K562 (cell line): ENCODE results near the gene METAP2. TPM values are rescaled to one million over a fixed set of nuclear protein-coding genes. Genes with fewer than 3 reads are reported as not detected.
A peak's percentile ranks its signal among the peaks of the same experiment; 100 is the strongest.

Source experiments
- ATAC-seq: fragments of 200-7000 bp; cut with Tn5 transposase; 3 replicates; pipeline ENCODE4 v1.9.1; 2020; ENCODE audit warnings: moderate library complexity
- BruUV-seq: library from RNA; stranded (reverse); fragments of 400-500 nt; replicated peaks from 2 replicates; lab custom pipeline; 2021; lab: Mats Ljungman, UMichigan
- CTCF ChIA-PET: fragments of 300-600 bp; formaldehyde crosslinking; extraction: SDS; loops from one replicate; lab custom pipeline; 2021; ENCODE audit warnings: low intra/inter-chr PET ratio; lab: Yijun Ruan, JAX
- POLR2A ChIA-PET: fragments of 300-600, 350-650 bp; sonication (Branson Sonifier 250); formaldehyde crosslinking; extraction: SDS; loops from one replicate; lab custom pipeline; 2021; ENCODE audit warnings: antibody characterized with exemption, inconsistent platforms; lab: Yijun Ruan, JAX
- DNase-seq, 4 experiments: peaks; one replicate each; pipeline versions ENCODE4 v3.0.0 to v3.0.0-alpha.2; 2011 to 2018; ENCODE audit warnings: low spot score in 3 of 4, mixed read lengths in 3 of 4; ENCODE audit errors: extremely low read depth in 1 of 4
- FAIRE-seq: peaks from 2 replicates; lab custom pipeline; 2011; peaks lifted over from hg19 to GRCh38; lab: Jason Lieb, UNC
- H2AFZ ChIP-seq: 2 replicates; pipeline ENCODE4 v1.6.0; 2011; ENCODE audit warnings: low read depth, low read length, control low read depth, inconsistent platforms
- H3K27ac ChIP-seq: fragments of 200-600 bp; 3 replicates; pipeline ENCODE4 v1.8.0; 2011; ENCODE audit warnings: low read depth, mild to moderate bottlenecking, control low read depth, inconsistent platforms, low read length, moderate library complexity, mixed read lengths; ENCODE audit errors: extremely low read depth
- H3K27me3 ChIP-seq, 2 experiments: fragments of 300-600 bp in 1 of 2; 2 replicates in 1 of 2; 3 replicates in 1 of 2; pipeline versions ENCODE4 v1.6.0 to v1.8.0; 2011; ENCODE audit warnings: inconsistent platforms in 2 of 2, low read length in 2 of 2, mild to moderate bottlenecking in 1 of 2, mixed read lengths in 1 of 2, moderate library complexity in 1 of 2; ENCODE audit not compliant: control insufficient read depth in 2 of 2, insufficient read depth in 2 of 2
- H3K36me3 ChIP-seq: fragments of 300-600 bp; 3 replicates; pipeline ENCODE4 v1.8.0; 2011; ENCODE audit warnings: mild to moderate bottlenecking, low read length, inconsistent platforms; ENCODE audit not compliant: control insufficient read depth, insufficient read depth
- H3K4me1 ChIP-seq, 2 experiments: fragments of 200-600 bp in 1 of 2; replicated peaks in 1 of 2; 2 replicates in 1 of 2; 3 replicates in 1 of 2; pipeline versions ENCODE4 v1.5.1 to v1.8.0; 2011; ENCODE audit warnings: inconsistent platforms in 2 of 2, low read length in 2 of 2, mild to moderate bottlenecking in 1 of 2, mixed read lengths in 1 of 2, moderate library complexity in 1 of 2; ENCODE audit not compliant: control insufficient read depth in 2 of 2, insufficient read depth in 2 of 2
- H3K4me2 ChIP-seq: 2 replicates; pipeline ENCODE4 v1.6.1; 2011; ENCODE audit warnings: low read length, control low read depth, inconsistent platforms, mixed read lengths; ENCODE audit not compliant: insufficient read depth
- H3K4me3 ChIP-seq: fragments of 200-600 bp; sonication (generic), shearing (Covaris generic); 2 replicates; pipeline ENCODE4 v1.5.1; 2016; ENCODE audit warnings: control low read depth, inconsistent platforms
- H3K79me2 ChIP-seq: fragments of 200-600 bp; 3 replicates; pipeline ENCODE4 v1.8.0; 2011; ENCODE audit warnings: low read length, inconsistent platforms; ENCODE audit not compliant: control insufficient read depth, insufficient read depth
- H3K9ac ChIP-seq, 2 experiments: 2 replicates each; pipeline versions ENCODE4 v1.6.0 to v1.6.1; 2011; ENCODE audit warnings: low read depth in 2 of 2, low read length in 2 of 2, control low read depth in 1 of 2, inconsistent platforms in 1 of 2, mild to moderate bottlenecking in 1 of 2, mixed read lengths in 1 of 2; ENCODE audit not compliant: insufficient read depth in 1 of 2
- H3K9me1 ChIP-seq: one replicate; pipeline ENCODE4 v1.6.0; 2011; ENCODE audit warnings: inconsistent platforms, mild to moderate bottlenecking, low read length, moderate library complexity; ENCODE audit not compliant: control insufficient read depth, insufficient read depth
- H3K9me3 ChIP-seq: replicated peaks from 2 replicates; pipeline ENCODE4 v1.5.1; 2011; ENCODE audit warnings: low read depth, low read length, inconsistent platforms; ENCODE audit not compliant: control insufficient read depth, insufficient read depth
- H4K20me1 ChIP-seq: replicated peaks from 2 replicates; pipeline ENCODE4 v1.6.1; 2011; ENCODE audit warnings: low read length, inconsistent platforms, mixed read lengths; ENCODE audit not compliant: control insufficient read depth, insufficient read depth
- C11orf30 ChIP-seq: fragments of 450-650 bp; IDR thresholded peaks from 2 replicates; pipeline ENCODE4 v1.6.1; 2016; ENCODE audit warnings: low read depth, mild to moderate bottlenecking
- EGR1 ChIP-seq: fragments of 450-650 bp; conservative IDR thresholded peaks from 2 replicates; pipeline ENCODE4 v1.6.1; 2017; ENCODE audit warnings: mild to moderate bottlenecking
- EWSR1 ChIP-seq: fragments of 450-650 bp; IDR thresholded peaks from 2 replicates; pipeline ENCODE4 v1.6.1; 2018; ENCODE audit warnings: borderline replicate concordance, mild to moderate bottlenecking, low read depth, moderate library complexity; ENCODE audit not compliant: partially characterized antibody
- FOXA1 ChIP-seq: fragments of 450-650 bp; IDR thresholded peaks from 2 replicates; pipeline ENCODE4 v1.6.1; 2016; ENCODE audit warnings: mild to moderate bottlenecking, borderline replicate concordance
- HIVEP1 ChIP-seq: fragments of 250-450 bp; sonication (Bioruptor Pico); IDR thresholded peaks from 2 replicates; pipeline ENCODE4 v1.4.0; 2020; ENCODE audit warnings: mild to moderate bottlenecking
- HLTF ChIP-seq: fragments of 450-650 bp; IDR thresholded peaks from 2 replicates; pipeline ENCODE4 v1.6.1; 2016
- ILF3 ChIP-seq: fragments of 450-650 bp; IDR thresholded peaks from 2 replicates; pipeline ENCODE4 v1.6.1; 2018; ENCODE audit warnings: antibody characterized with exemption, mild to moderate bottlenecking, moderate library complexity, borderline replicate concordance
- KDM2B ChIP-seq: fragments of 250-450 bp; sonication (Bioruptor Pico); IDR thresholded peaks from 2 replicates; pipeline ENCODE4 v1.8.0; 2021; ENCODE audit warnings: mild to moderate bottlenecking, moderate library complexity
- MAFG ChIP-seq: fragments of 450-650 bp; conservative IDR thresholded peaks from 2 replicates; pipeline ENCODE4 v1.6.1; 2016; ENCODE audit warnings: missing genetic modification characterization, missing compliant biosample characterization
- WHSC1 ChIP-seq: IDR thresholded peaks from one replicate; pipeline ENCODE4 v1.6.1; 2012; ENCODE audit warnings: low read length, control low read depth, inconsistent platforms
- ZNF3 ChIP-seq: fragments of 250-450 bp; sonication (Bioruptor Pico); IDR thresholded peaks from 2 replicates; pipeline ENCODE4 v1.5.0; 2021; ENCODE audit warnings: mild to moderate bottlenecking, moderate library complexity
- ZNF436 ChIP-seq: fragments of 250-450, 450-650 bp; sonication (Bioruptor Pico); formaldehyde crosslinking; IDR thresholded peaks from 2 replicates; pipeline ENCODE4 v1.7.0; 2020; ENCODE audit warnings: mild to moderate bottlenecking
- whole genome bisulfite sequencing: fragments of 100-300 bp; shearing (Covaris generic); methylation state at CpG from one replicate; pipeline ENCODE4 v1.1.6; 2016; ENCODE audit warnings: low coverage, mixed read lengths; ENCODE audit not compliant: insufficient coverage; ENCODE audit errors: missing lambda C conversion rate; 5-methylcytosine and 5-hydroxymethylcytosine counted together
- in situ Hi-C: fragments of 300-500 bp; cut with MboI; formaldehyde crosslinking; loops from 4 replicates; pipeline ENCODE4 v1.15.0; 2018; ENCODE audit warnings: inconsistent platforms, mixed read lengths
- intact Hi-C: fragments of 100-400 bp; cut with micrococcal nuclease; formaldehyde crosslinking; loops from 2 replicates; pipeline ENCODE4 v1.14.2; 2022
- polyA plus RNA-seq, 8 experiments: library from polyadenylated mRNA; depleted of rRNA in 4 of 8; stranded (reverse) in 5 of 8; unstranded in 3 of 8; fragments of >200 nt; fragmentation: Nextera tagmentation in 2 of 8; fragmentation: Illumina TruSeq in 1 of 8; extraction: Ambion mirVana in 2 of 8; extraction: Trizol in 1 of 8; gene quantifications; 2 replicates each; pipeline versions ENCODE4 v1.2.1 to v1.2.3, GENCODE V29; 2011 to 2014; ENCODE audit warnings: inconsistent platforms in 1 of 8, missing spikeins in 1 of 8
- total RNA-seq, 7 experiments: library from RNA; depleted of rRNA in 6 of 7; stranded (reverse); fragments of >200 nt in 6 of 7; fragmentation: Illumina TruSeq in 2 of 7; extraction: Trizol in 2 of 7; gene quantifications; 2 replicates each; pipeline versions ENCODE4 v1.2.1 to v1.2.3, GENCODE V29; 2011 to 2021; ENCODE audit warnings: low replicate concordance in 1 of 7

METAP2 gene
- total and polyA plus RNA-seq, 9 of the 15 experiments (the other 6 are each of a cell fraction or from before 2014, with no cell fraction given): 75.5 to 205 (median 164) TPM

GRCh38 chr12:95480230-95480629 is 6.3 kb downstream of the METAP2 start:
- no peak overlapping the region for H3K4me2 ChIP-seq
- H3K9me1 ChIP-seq: no peaks in the 10 kb centered on the region
- TF ChIP-seq KDM2B (no peak), EGR1 (no peak), ZNF436 (CRISPR knock-in tag) (no peak), WHSC1 (no peak), EWSR1 (no peak), HLTF (no peak), C11orf30 (peak; percentile 33; the same call in 1 of the 2 replicates), ZNF3 (CRISPR knock-in tag) (no peak), HIVEP1 (CRISPR knock-in tag) (no peak), MAFG (tag) (0 out of 2 replicates have a peak, but pooled peaks have one; percentile 10), ILF3 (no peak), FOXA1 (no peak)
- DNase-seq (no peak), ATAC-seq (no peak), FAIRE-seq (no peak)
- intact Hi-C loops (no loop called here), in situ Hi-C loops (no loop called here)
- no peak overlapping the region for H3K4me3 ChIP-seq
- POLR2A ChIA-PET: interaction anchor here (0.8 kb wide), 1 partner anchor 14 kb away, joined by 3 read pairs; no protein-coding TSS in a partner anchor
- 78% methylated on average over 2 of the region's 2 CpGs for WGBS
- no TSS peak for BruUV-seq
- H4K20me1 ChIP-seq: 0 out of 2 replicates have a peak, but pooled peaks cover 10% of the 10 kb centered on the region
- H2AFZ ChIP-seq: no peak overlapping the region
- peaks cover 91% of the 10 kb centered on the region for H3K79me2 ChIP-seq
- CTCF ChIA-PET: no interaction called here
- H3K4me1 ChIP-seq: peaks cover 0 to 6% of the 10 kb centered on the region in 2 experiments; a peak in 1 of 5 replicates
- no peaks in the 10 kb centered on the region for H3K9me3 ChIP-seq
- H3K9ac ChIP-seq: no peak overlapping the region
- peaks cover 95% of the 10 kb centered on the region for H3K36me3 ChIP-seq
- no peaks in the 10 kb centered on the region for H3K27me3 ChIP-seq
- no peak overlapping the region; the same call in 2 of the 3 replicates for H3K27ac ChIP-seq
